Measurements from ENCODE around the gene LCA5. TPM values are rescaled to one million over a fixed set of nuclear protein-coding genes. Genes with fewer than 3 reads are reported as not detected.

LCA5 gene
- total RNA-seq, 1 experiment from 2014 or later, result 18.3 TPM

DNA sequence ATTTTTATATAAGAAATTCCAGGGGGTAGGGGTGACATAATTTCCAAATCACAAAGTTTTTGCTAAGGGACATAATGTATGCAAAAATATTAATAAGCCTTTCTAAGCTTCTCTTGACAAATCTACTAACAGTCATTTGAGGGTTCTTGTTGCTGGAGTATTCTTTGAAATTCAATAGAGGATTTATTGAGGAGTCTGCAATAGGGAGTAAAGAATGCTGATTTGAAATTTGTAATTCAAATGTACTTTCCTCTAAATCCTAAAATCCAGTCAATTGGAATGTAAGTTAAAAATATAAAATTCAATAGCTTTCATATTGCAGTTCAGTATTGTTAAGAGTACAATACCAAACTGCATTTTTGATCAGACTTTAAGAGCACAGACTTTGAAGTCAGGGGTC, 17.1 kb upstream of the LCA5 start:
- no TSS peak for BruUV-seq (replicated peaks)
- Mint-ChIP-seq H3K36me3 (ENCODE audit: insufficient read depth, unreplicated experiment) (peaks cover 15% of the 10 kb centered on the region), H3K4me3 (ENCODE audit: low read depth, unreplicated experiment) (no peak overlapping the region), H3K9me3 (ENCODE audit: low read depth, unreplicated experiment) (no peaks in the 10 kb centered on the region), H3K27me3 (ENCODE audit: unreplicated experiment) (no peaks in the 10 kb centered on the region), H3K27ac (ENCODE audit: unreplicated experiment) (no peak overlapping the region), H3K4me1 (ENCODE audit: low read depth, unreplicated experiment) (no peaks in the 10 kb centered on the region)
- CTCF ChIA-PET, result no interaction called here
- no peak for TF ChIP-seq CTCF (IDR thresholded peaks at IDR 0.05; ENCODE audit: unreplicated experiment)
- intact Hi-C loops (cut with micrococcal nuclease; ENCODE audit: unreplicated experiment), result no loop called here
- DNase-seq, result no peak

DNA sequence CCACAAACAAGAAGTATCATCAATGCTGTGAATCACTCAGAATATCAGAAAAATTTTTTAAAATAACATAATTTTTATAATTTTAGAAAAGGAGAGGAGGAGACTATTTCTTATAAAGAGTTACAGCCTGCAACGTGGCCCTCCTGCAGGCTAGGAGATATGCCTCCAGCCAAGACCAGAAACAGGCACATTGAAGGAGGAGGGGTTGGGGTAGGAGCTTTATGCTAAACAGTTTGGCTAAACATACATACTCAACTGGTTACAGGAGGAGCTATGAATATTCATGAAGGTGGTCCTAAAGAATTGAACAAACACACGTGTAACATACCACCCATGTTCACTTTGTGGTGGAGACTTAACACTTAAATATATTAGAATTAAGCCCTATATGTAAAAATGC, 14.2 kb upstream of the LCA5 start:
- TF ChIP-seq CTCF (IDR thresholded peaks at IDR 0.05; ENCODE audit: unreplicated experiment), result no peak
- peaks cover 15% of the 10 kb centered on the region for H3K36me3 Mint-ChIP-seq (ENCODE audit: insufficient read depth, unreplicated experiment)
- no peak overlapping the region for H3K4me3 Mint-ChIP-seq (ENCODE audit: low read depth, unreplicated experiment)
- intact Hi-C loops (cut with micrococcal nuclease; ENCODE audit: unreplicated experiment), result no loop called here
- H3K9me3 Mint-ChIP-seq (ENCODE audit: low read depth, unreplicated experiment), result no peaks in the 10 kb centered on the region
- BruUV-seq (replicated peaks), result no TSS peak
- no peak for DNase-seq
- CTCF ChIA-PET, result no interaction called here
- no peaks in the 10 kb centered on the region for H3K27me3 Mint-ChIP-seq (ENCODE audit: unreplicated experiment)
- H3K4me1 Mint-ChIP-seq (ENCODE audit: low read depth, unreplicated experiment), result no peaks in the 10 kb centered on the region
- no peak overlapping the region for H3K27ac Mint-ChIP-seq (ENCODE audit: unreplicated experiment)

DNA sequence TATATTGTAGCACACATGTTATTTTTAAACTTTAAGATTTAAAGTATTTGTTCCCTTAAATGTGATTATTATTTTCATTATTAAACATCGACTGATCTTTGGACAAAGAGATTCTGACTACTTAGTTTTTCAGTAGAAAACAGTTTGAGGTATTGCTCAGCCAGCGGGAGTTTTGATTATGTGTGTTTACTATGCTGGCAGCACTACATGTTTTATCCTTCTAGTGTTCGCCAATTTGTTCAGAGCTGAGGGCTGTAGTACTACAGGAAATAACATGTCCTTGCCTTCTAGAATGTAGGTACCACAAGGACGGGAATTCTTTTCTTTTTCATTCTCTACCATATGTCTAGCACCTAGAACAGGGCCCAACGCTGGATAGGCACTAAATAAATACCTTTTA, 11.1 kb upstream of the LCA5 start:
- no peak for DNase-seq
- Mint-ChIP-seq H3K36me3 (ENCODE audit: insufficient read depth, unreplicated experiment) (peaks cover 21% of the 10 kb centered on the region), H3K4me1 (ENCODE audit: low read depth, unreplicated experiment) (peaks cover 19% of the 10 kb centered on the region), H3K4me3 (ENCODE audit: low read depth, unreplicated experiment) (no peak overlapping the region), H3K27me3 (ENCODE audit: unreplicated experiment) (no peaks in the 10 kb centered on the region), H3K9me3 (ENCODE audit: low read depth, unreplicated experiment) (no peaks in the 10 kb centered on the region), H3K27ac (ENCODE audit: unreplicated experiment) (no peak overlapping the region)
- CTCF ChIA-PET, result no interaction called here
- TF ChIP-seq CTCF (IDR thresholded peaks at IDR 0.05; ENCODE audit: unreplicated experiment), result no peak
- intact Hi-C loops (cut with micrococcal nuclease; ENCODE audit: unreplicated experiment), result no loop called here
- BruUV-seq (replicated peaks), result no TSS peak

- Mint-ChIP-seq H3K27me3 (ENCODE audit: unreplicated experiment) (no peaks in the 10 kb centered on the region), H3K36me3 (ENCODE audit: insufficient read depth, unreplicated experiment) (peaks cover 29% of the 10 kb centered on the region), H3K27ac (ENCODE audit: unreplicated experiment) (no peak overlapping the region), H3K4me3 (ENCODE audit: low read depth, unreplicated experiment) (no peak overlapping the region), H3K4me1 (ENCODE audit: low read depth, unreplicated experiment) (peaks cover 30% of the 10 kb centered on the region), H3K9me3 (ENCODE audit: low read depth, unreplicated experiment) (no peaks in the 10 kb centered on the region)
- DNase-seq, result no peak
- TF ChIP-seq CTCF (IDR thresholded peaks at IDR 0.05; ENCODE audit: unreplicated experiment), result no peak
- intact Hi-C loops (cut with micrococcal nuclease; ENCODE audit: unreplicated experiment), result no loop called here
- CTCF ChIA-PET, result interaction anchor here (1.3 kb wide), 1 partner anchor 85 kb away, joined by 3 read pairs; the partner anchor contains the start of gene SH3BGRL2
- no TSS peak for BruUV-seq (replicated peaks)
These were observed 9.0 kb upstream of the LCA5 start for GRCh38 chr6:79546186-79546585.

All from Calu3 (cell line).